C4-2B (cell line): ENCODE results near the gene CCDC170.

Experiments used
- ZFX ChIP-seq: fragments of 450-650 bp; IDR thresholded peaks from 2 replicates; pipeline ENCODE4 v1.6.1; 2017
- TF ChIP-seq, protein P1 (sequence below): fragments of 450-650 bp; conservative IDR thresholded peaks from 2 replicates; pipeline ENCODE4 v1.5.1; 2017; ENCODE audit warnings: mild to moderate bottlenecking

DNA sequence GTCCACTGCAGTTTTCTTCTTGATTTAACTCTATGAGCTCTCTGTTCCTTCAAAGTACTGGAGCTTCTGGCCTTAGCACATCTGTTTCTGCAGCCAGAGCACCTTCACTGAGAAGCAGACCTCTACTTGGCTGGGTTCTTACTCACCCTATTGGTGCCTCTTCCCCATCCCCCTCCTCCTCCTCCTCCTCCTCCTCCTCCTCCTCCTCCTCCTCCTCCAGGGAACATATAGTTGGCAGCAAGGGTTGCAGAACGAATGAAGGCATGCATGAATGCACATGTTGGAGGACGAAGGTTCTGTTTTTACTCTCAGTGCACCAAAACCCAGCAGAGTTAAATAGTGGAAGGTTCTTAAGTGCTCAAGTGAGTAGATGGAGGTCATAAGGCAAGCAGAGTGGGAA, 172.7 kb downstream of the CCDC170 start:
- TF ChIP-seq, protein P1, sequence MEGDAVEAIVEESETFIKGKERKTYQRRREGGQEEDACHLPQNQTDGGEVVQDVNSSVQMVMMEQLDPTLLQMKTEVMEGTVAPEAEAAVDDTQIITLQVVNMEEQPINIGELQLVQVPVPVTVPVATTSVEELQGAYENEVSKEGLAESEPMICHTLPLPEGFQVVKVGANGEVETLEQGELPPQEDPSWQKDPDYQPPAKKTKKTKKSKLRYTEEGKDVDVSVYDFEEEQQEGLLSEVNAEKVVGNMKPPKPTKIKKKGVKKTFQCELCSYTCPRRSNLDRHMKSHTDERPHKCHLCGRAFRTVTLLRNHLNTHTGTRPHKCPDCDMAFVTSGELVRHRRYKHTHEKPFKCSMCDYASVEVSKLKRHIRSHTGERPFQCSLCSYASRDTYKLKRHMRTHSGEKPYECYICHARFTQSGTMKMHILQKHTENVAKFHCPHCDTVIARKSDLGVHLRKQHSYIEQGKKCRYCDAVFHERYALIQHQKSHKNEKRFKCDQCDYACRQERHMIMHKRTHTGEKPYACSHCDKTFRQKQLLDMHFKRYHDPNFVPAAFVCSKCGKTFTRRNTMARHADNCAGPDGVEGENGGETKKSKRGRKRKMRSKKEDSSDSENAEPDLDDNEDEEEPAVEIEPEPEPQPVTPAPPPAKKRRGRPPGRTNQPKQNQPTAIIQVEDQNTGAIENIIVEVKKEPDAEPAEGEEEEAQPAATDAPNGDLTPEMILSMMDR = no peak
- no peak for TF ChIP-seq ZFX
